ENCODE results near the gene RUNX2. TPM values are rescaled to one million over a fixed set of nuclear protein-coding genes. Genes with fewer than 3 reads are reported as not detected.

Gene RUNX2
- total and polyA plus RNA-seq, 2 of the 8 experiments (the other 6 are each of a cell fraction or from before 2014, with no cell fraction given), result 0.26 to 1.2 TPM

DNA sequence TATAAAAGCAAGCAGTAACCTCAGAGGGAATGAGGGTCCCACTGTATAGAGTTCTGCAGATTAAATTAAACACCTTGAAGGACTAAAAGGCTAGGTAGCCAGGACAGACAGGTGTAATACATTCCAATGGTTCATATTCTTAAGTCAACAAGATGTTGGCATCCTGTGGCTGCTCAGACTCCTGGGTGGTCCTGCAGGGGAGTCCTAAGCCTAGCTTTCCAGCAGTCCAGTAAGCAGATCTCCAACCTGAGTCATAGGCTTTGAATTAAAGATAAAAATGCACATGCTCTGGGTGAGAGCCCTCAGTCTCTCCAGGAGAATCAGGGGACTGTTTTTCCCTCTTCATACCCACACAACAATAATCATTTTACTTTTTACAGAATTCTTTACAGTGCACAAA lies 356.9 kb downstream of the RUNX2 start:
- Histone ChIP-seq H3K56ac (replicated peaks; ENCODE audit: insufficient read length, low read depth, low read length) (no peak overlapping the region), H4K8ac (ENCODE audit: extremely low read depth, insufficient read depth, low read length) (no peak overlapping the region), H3K79me1 (ENCODE audit: low read depth, low read length) (no peaks in the 10 kb centered on the region), H2AK5ac (ENCODE audit: low read depth, low read length) (no peak overlapping the region), H3K36me3 (ENCODE audit: control insufficient read depth in 2 of 4, insufficient read depth in 4 of 4, low read length in 3 of 4) (no peaks in the 10 kb centered on the region), H4K20me1 (replicated peaks in 1 of 2; ENCODE audit: control insufficient read depth in 1 of 2, insufficient read depth in 2 of 2, low read length in 2 of 2) (no peaks in the 10 kb centered on the region), H4K91ac (replicated peaks; ENCODE audit: insufficient read length, low read length) (no peak overlapping the region), H2BK12ac (ENCODE audit: low read depth, low read length) (no peak overlapping the region), H2BK20ac (ENCODE audit: low read length) (no peak overlapping the region), H3K9me3 (ENCODE audit: insufficient read depth in 2 of 2, low read depth in 1 of 2, low read length in 1 of 2) (peaks cover 0 to 1% of the 10 kb centered on the region in 2 experiments; a peak in 1 of 4 replicates), H3K4me1 (replicated peaks in 1 of 4; ENCODE audit: control insufficient read depth in 3 of 4, insufficient read depth in 4 of 4, low read length in 3 of 4) (no peaks in the 10 kb centered on the region), H3K18ac (ENCODE audit: extremely low read depth, low read length) (no peak overlapping the region), H3K4me2 (ENCODE audit: insufficient read depth in 1 of 2, low read depth in 2 of 2, low read length in 2 of 2) (no peak overlapping the region), H3K4me3 (ENCODE audit: extremely low read depth in 1 of 4, insufficient read depth in 2 of 4, low read depth in 3 of 4, low read length in 4 of 4) (no peak overlapping the region), H2BK120ac (replicated peaks; ENCODE audit: low read depth, low read length) (no peak overlapping the region), H2BK5ac (ENCODE audit: low read depth, low read length) (no peak overlapping the region), H3K79me2 (ENCODE audit: control insufficient read depth in 1 of 2, insufficient read depth in 2 of 2, low read length in 2 of 2) (no peaks in the 10 kb centered on the region), H2AFZ (ENCODE audit: low read length) (no peak overlapping the region), H4K5ac (ENCODE audit: insufficient read length, low read depth, low read length) (no peak overlapping the region), H3K14ac (ENCODE audit: insufficient read length) (no peak overlapping the region), H3K9ac (replicated peaks in 1 of 4; ENCODE audit: extremely low read depth in 1 of 4, low read depth in 3 of 4, low read length in 3 of 4) (no peak overlapping the region), H3K23me2 (ENCODE audit: low read depth, low read length) (no peaks in the 10 kb centered on the region), H2BK15ac (ENCODE audit: low read length) (no peak overlapping the region), H3K27me3 (replicated peaks in 1 of 4; ENCODE audit: control insufficient read depth in 3 of 4, extremely low read depth in 1 of 4, insufficient read depth in 3 of 4, low read length in 3 of 4) (no peaks in the 10 kb centered on the region), H3K23ac (ENCODE audit: insufficient read length) (no peak overlapping the region), H3K27ac (ENCODE audit: low read depth, low read length) (no peak overlapping the region), H3K4ac (replicated peaks; ENCODE audit: insufficient read length, low read depth, low read length) (no peak overlapping the region)
- ChIA-PET CTCF (ENCODE audit: partially characterized antibody) (no interaction called here), POLR2A (ENCODE audit: partially characterized antibody) (no interaction called here)
- DNase-seq (ENCODE audit: low read depth in 1 of 2, low spot score in 2 of 2), result no peak
- no peak for FAIRE-seq
- TF ChIP-seq KDM4A (IDR thresholded peaks at IDR 0.05; ENCODE audit: low read depth, low read length, severe bottlenecking), result no peak
- TF ChIP-seq SUZ12 (IDR thresholded peaks at IDR 0.05; ENCODE audit: low read length), result no peak
- no peak for TF ChIP-seq HDAC6 (IDR thresholded peaks at IDR 0.05; ENCODE audit: low read depth, low read length)
- no peak for TF ChIP-seq JUN (IDR thresholded peaks at IDR 0.05; ENCODE audit: low read depth, low read length)
- TF ChIP-seq POLR2A (IDR thresholded peaks at IDR 0.05; ENCODE audit: control extremely low read depth in 1 of 2, low read depth in 2 of 2, low read length in 2 of 2), result no peak
- no peak for TF ChIP-seq TEAD4 (IDR thresholded peaks at IDR 0.05; ENCODE audit: low read depth, low read length)
- no peak for TF ChIP-seq SRF (IDR thresholded peaks at IDR 0.05; ENCODE audit: low read depth, low read length)
- TF ChIP-seq SP4 (IDR thresholded peaks at IDR 0.05; ENCODE audit: low read length), result no peak
- TF ChIP-seq, protein P1, sequence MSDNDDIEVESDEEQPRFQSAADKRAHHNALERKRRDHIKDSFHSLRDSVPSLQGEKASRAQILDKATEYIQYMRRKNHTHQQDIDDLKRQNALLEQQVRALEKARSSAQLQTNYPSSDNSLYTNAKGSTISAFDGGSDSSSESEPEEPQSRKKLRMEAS (IDR thresholded peaks at IDR 0.05), result no peak
- TF ChIP-seq RBBP5 (IDR thresholded peaks at IDR 0.05; ENCODE audit: borderline replicate concordance, low read depth, low read length), result no peak
- TF ChIP-seq, protein P2, sequence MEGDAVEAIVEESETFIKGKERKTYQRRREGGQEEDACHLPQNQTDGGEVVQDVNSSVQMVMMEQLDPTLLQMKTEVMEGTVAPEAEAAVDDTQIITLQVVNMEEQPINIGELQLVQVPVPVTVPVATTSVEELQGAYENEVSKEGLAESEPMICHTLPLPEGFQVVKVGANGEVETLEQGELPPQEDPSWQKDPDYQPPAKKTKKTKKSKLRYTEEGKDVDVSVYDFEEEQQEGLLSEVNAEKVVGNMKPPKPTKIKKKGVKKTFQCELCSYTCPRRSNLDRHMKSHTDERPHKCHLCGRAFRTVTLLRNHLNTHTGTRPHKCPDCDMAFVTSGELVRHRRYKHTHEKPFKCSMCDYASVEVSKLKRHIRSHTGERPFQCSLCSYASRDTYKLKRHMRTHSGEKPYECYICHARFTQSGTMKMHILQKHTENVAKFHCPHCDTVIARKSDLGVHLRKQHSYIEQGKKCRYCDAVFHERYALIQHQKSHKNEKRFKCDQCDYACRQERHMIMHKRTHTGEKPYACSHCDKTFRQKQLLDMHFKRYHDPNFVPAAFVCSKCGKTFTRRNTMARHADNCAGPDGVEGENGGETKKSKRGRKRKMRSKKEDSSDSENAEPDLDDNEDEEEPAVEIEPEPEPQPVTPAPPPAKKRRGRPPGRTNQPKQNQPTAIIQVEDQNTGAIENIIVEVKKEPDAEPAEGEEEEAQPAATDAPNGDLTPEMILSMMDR (IDR thresholded peaks at IDR 0.05; ENCODE audit: control extremely low read depth in 1 of 3, insufficient read depth in 1 of 3, low read depth in 1 of 3, low read length in 3 of 3), result no peak
- no peak for TF ChIP-seq GTF2F1 (IDR thresholded peaks at IDR 0.05; ENCODE audit: borderline replicate concordance, low read depth, low read length)

All from H1 (cell line).